Spleen (tissue), 11 donors: ENCODE results near the gene TTC7B. TPM values are rescaled to one million over a fixed set of nuclear protein-coding genes. Genes with fewer than 3 reads are reported as not detected.
A peak's percentile ranks its signal among the peaks of the same experiment; 100 is the strongest.
"Not testable (repeated sequence)": the region's sequence is repeated elsewhere in the genome, so short reads cannot be mapped to it uniquely, and the experiment has no call there.

ENCODE experiments used
- DNase-seq: peaks from one replicate; pipeline ENCODE4 v3.0.0-alpha.2; 2020
- H3K27ac ChIP-seq, 8 donors: fragments of 200-600 bp; sonication (generic) in 7 of 8; 1 replicate in 4 of 8; 2 replicates in 4 of 8; pipeline versions ENCODE4 v1.5.0 to v1.8.0; 2016 to 2021; ENCODE audit warnings: inconsistent platforms in 4 of 8, mild to moderate bottlenecking in 4 of 8, moderate library complexity in 1 of 8
- H3K27me3 ChIP-seq, 7 donors: fragments of 200-600 bp; sonication (generic) in 6 of 7; replicated peaks in 1 of 7; 1 replicate in 4 of 7; 2 replicates in 3 of 7; pipeline versions ENCODE4 v1.5.0 to v1.8.0; 2016 to 2021; ENCODE audit warnings: inconsistent platforms in 3 of 7, mild to moderate bottlenecking in 1 of 7
- H3K36me3 ChIP-seq, 6 donors: fragments of 200-600 bp; sonication (generic) in 5 of 6; 1 replicate in 4 of 6; 2 replicates in 2 of 6; pipeline versions ENCODE4 v1.5.0 to v1.8.0; 2016 to 2021; ENCODE audit warnings: inconsistent platforms in 2 of 6
- H3K4me1 ChIP-seq, 6 donors: fragments of 200-600 bp; sonication (generic) in 5 of 6; 1 replicate in 3 of 6; 2 replicates in 3 of 6; pipeline versions ENCODE4 v1.5.0 to v1.8.0; 2016 to 2021; ENCODE audit warnings: inconsistent platforms in 3 of 6
- H3K4me3 ChIP-seq, 8 donors: fragments of 200-600 bp; sonication (generic) in 7 of 8; 1 replicate in 4 of 8; 2 replicates in 4 of 8; pipeline versions ENCODE4 v1.5.0 to v1.8.0; 2016 to 2021; ENCODE audit warnings: inconsistent platforms in 4 of 8, mild to moderate bottlenecking in 4 of 8, moderate library complexity in 2 of 8
- H3K9me3 ChIP-seq, 8 donors: fragments of 200-600 bp; sonication (generic) in 7 of 8; 1 replicate in 4 of 8; 2 replicates in 4 of 8; pipeline versions ENCODE4 v1.5.0 to v1.8.0; 2016 to 2021; ENCODE audit warnings: inconsistent platforms in 4 of 8
- POLR2A ChIP-seq, 3 donors: fragments of 450-650 bp; IDR thresholded peaks; one replicate each; pipeline ENCODE4 v1.5.1; 2017; ENCODE audit warnings: antibody characterized with exemption in 3 of 3, mild to moderate bottlenecking in 1 of 3
- POLR2AphosphoS5 ChIP-seq, 3 donors: sonication (generic); formaldehyde crosslinking; IDR thresholded peaks; one replicate each; pipeline ENCODE4 v1.5.1; 2017; ENCODE audit warnings: antibody characterized with exemption in 3 of 3
- WGBS, 5 donors: extraction: QIAGEN DNeasy Blood & Tissue Kit in 3 of 5; methylation state at CpG; one replicate each; pipeline versions ENCODE4 v1.1.5 to v1.1.7; 2013 to 2018; 5-methylcytosine and 5-hydroxymethylcytosine counted together
- intact Hi-C: fragments of 100-400 bp; cut with DNase I; formaldehyde crosslinking; loops from one replicate; pipeline ENCODE4 v1.15.0; 2023; ENCODE audit warnings: low total_unique reads
- polyA plus RNA-seq, 3 donors: library from polyadenylated mRNA; stranded (reverse); fragments of 200-250 nt; gene quantifications; one replicate each; pipeline ENCODE4 v1.2.1, GENCODE V29; 2013
- total RNA-seq, 7 donors: library from RNA; depleted of rRNA in 3 of 7; stranded (reverse); fragments of >200 nt in 3 of 7; fragmentation: NEBNext Ultra II Directional in 4 of 7; extraction: Animal tissue kit (Norgen Biotek cat#: 25700) in 4 of 7; gene quantifications; one replicate each; pipeline versions ENCODE4 v1.1.0 to v1.2.1, GENCODE V29; 2016 to 2021
- TF ChIP-seq, protein P1 (sequence below), 11 experiments: fragments of 200-600 bp in 7 of 11; fragments of 450-650 bp in 4 of 11; sonication (generic) in 4 of 11; IDR thresholded peaks in 8 of 11; conservative IDR thresholded peaks in 3 of 11; 1 replicate in 7 of 11; 2 replicates in 4 of 11; pipeline versions ENCODE4 v1.4.0 to v1.8.0; 2016 to 2021; ENCODE audit warnings: antibody characterized with exemption in 11 of 11, inconsistent platforms in 4 of 11, mild to moderate bottlenecking in 1 of 11
- donor health status: healthy with polysubstance abuse.
- donor health status: DM: no; HTN: no; CAD: no; lungs with moderate emphysema.
- donor health status: DM: no; HTN: no; CAD: no.
- donor health status: Bipolar disorder and iron deficiency.
- donor health status: healthy.
- donor health status: DM: no; HTN: no; CAD: no.
- donor health status: DM: yes; HTN: yes; CAD: no.

TTC7B gene
- total and polyA plus RNA-seq, 10 donors, result 6.6 to 98.4 (median 62.6) TPM

GRCh38 chr14:90844321-90844720 is 28.1 kb upstream of the TTC7B start:
- no peak for DNase-seq
- no peaks in the 10 kb centered on the region for H3K9me3 ChIP-seq
- peaks cover 0 to 1% (median 0%) of the 10 kb centered on the region in 6 donors for H3K36me3 ChIP-seq
- TF ChIP-seq POLR2A (IDR thresholded peaks at IDR 0.05) (no peak), POLR2AphosphoS5 (IDR thresholded peaks at IDR 0.05) (no peak)
- TF ChIP-seq, protein P1, sequence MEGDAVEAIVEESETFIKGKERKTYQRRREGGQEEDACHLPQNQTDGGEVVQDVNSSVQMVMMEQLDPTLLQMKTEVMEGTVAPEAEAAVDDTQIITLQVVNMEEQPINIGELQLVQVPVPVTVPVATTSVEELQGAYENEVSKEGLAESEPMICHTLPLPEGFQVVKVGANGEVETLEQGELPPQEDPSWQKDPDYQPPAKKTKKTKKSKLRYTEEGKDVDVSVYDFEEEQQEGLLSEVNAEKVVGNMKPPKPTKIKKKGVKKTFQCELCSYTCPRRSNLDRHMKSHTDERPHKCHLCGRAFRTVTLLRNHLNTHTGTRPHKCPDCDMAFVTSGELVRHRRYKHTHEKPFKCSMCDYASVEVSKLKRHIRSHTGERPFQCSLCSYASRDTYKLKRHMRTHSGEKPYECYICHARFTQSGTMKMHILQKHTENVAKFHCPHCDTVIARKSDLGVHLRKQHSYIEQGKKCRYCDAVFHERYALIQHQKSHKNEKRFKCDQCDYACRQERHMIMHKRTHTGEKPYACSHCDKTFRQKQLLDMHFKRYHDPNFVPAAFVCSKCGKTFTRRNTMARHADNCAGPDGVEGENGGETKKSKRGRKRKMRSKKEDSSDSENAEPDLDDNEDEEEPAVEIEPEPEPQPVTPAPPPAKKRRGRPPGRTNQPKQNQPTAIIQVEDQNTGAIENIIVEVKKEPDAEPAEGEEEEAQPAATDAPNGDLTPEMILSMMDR (IDR thresholded peaks at IDR 0.05 in 8 of 11, conservative IDR thresholded peaks at IDR 0.05 in 3 of 11), result no peak
- no peak overlapping the region for H3K4me3 ChIP-seq
- H3K4me1 ChIP-seq, result peaks cover 0 to 18% (median 9%) of the 10 kb centered on the region in 6 donors
- WGBS, 5 donors, result 62 to 85% (median 81%) methylated on average over 3 of the region's 3 CpGs
- H3K27ac ChIP-seq, result no peak overlapping the region
- intact Hi-C loops, result no loop called here
- no peaks in the 10 kb centered on the region for H3K27me3 ChIP-seq

GRCh38 chr14:90842726-90843125 is 26.5 kb upstream of the TTC7B start:
- H3K27me3 ChIP-seq, result no peaks in the 10 kb centered on the region
- no peaks in the 10 kb centered on the region for H3K9me3 ChIP-seq
- TF ChIP-seq, protein P1 (IDR thresholded peaks at IDR 0.05 in 8 of 11, conservative IDR thresholded peaks at IDR 0.05 in 3 of 11), result no peak
- TF ChIP-seq POLR2AphosphoS5 (IDR thresholded peaks at IDR 0.05) (no peak), POLR2A (IDR thresholded peaks at IDR 0.05) (no peak)
- 41 to 63% (median 49%) methylated on average over 6 of the region's 6 CpGs for WGBS, 5 donors
- intact Hi-C loops, result no loop called here
- H3K4me1 ChIP-seq, result peaks cover 0 to 26% (median 15%) of the 10 kb centered on the region in 6 donors
- no peak overlapping the region for H3K4me3 ChIP-seq
- no peak for DNase-seq
- no peaks in the 10 kb centered on the region for H3K36me3 ChIP-seq
- H3K27ac ChIP-seq, result no peak overlapping the region

DNA sequence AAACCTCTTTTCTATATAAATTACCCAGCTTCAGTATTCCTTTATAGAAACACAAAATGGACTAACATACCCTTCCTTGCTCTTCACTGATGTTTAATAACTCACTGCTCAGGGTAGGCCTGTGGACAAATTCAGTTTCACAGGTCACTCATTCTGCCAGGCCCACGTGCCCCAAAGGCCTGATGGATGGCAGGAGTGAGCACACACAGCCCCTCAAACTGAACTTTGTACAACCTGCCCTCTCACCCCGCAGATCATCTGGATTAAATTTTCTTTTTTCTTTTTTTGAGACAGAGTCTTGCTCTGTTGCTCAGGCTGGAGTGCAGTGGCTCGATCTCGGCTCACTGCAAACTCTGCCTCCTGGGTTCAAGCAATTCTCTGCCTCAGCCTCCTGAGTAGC is 24.4 kb upstream of the TTC7B start:
- Histone ChIP-seq H3K27ac (peak overlapping the region in 4 of 8 donors; percentile 78 to 87 (median 84)), H3K4me1 (peaks cover 0 to 39% (median 23%) of the 10 kb centered on the region in 6 donors)
- DNase-seq, intact Hi-C loops, H3K36me3 ChIP-seq, H3K27me3 ChIP-seq, H3K4me3 ChIP-seq, H3K9me3 ChIP-seq: not testable (repeated sequence)
- 95 to 99% (median 97%) methylated on average over 4 of the region's 4 CpGs for WGBS, 5 donors

DNA sequence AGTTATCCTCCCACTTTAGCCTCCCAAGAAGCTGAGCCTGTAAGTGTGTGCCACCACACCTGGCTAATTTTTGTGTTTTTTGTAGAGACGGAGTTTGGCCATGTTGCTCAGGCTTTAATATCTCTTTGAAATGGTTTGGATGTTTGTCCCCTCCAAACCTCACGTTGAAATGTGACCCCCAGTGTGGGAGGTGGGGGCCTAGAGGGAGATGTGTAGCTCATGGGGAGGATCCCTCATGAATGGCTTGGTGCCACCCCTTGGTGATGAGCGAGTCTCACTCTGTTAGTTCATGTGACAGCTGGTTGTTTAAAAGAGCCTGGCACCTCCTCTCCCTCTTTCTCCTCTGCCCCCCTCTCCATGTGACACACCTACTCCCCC is 23.6 kb upstream of the TTC7B start:
- TF ChIP-seq, protein P1 (IDR thresholded peaks at IDR 0.05 in 8 of 11, conservative IDR thresholded peaks at IDR 0.05 in 3 of 11), result no peak
- TF ChIP-seq POLR2A (IDR thresholded peaks at IDR 0.05), result no peak
- TF ChIP-seq POLR2AphosphoS5 (IDR thresholded peaks at IDR 0.05), result no peak
- intact Hi-C loops, result no loop called here
- no peaks in the 10 kb centered on the region for H3K9me3 ChIP-seq
- WGBS, 5 donors, result 76 to 84% (median 80%) methylated on average over 3 of the region's 3 CpGs
- DNase-seq, result no peak
- no peaks in the 10 kb centered on the region for H3K36me3 ChIP-seq
- peak overlapping the region in 7 of 8 donors; percentile 66 to 87 (median 83) for H3K27ac ChIP-seq
- no peak overlapping the region for H3K4me3 ChIP-seq
- no peaks in the 10 kb centered on the region for H3K27me3 ChIP-seq
- H3K4me1 ChIP-seq, result peaks cover 0 to 39% (median 23%) of the 10 kb centered on the region in 6 donors
